Measurements from ENCODE around the gene MDK.

MDK gene

DNA sequence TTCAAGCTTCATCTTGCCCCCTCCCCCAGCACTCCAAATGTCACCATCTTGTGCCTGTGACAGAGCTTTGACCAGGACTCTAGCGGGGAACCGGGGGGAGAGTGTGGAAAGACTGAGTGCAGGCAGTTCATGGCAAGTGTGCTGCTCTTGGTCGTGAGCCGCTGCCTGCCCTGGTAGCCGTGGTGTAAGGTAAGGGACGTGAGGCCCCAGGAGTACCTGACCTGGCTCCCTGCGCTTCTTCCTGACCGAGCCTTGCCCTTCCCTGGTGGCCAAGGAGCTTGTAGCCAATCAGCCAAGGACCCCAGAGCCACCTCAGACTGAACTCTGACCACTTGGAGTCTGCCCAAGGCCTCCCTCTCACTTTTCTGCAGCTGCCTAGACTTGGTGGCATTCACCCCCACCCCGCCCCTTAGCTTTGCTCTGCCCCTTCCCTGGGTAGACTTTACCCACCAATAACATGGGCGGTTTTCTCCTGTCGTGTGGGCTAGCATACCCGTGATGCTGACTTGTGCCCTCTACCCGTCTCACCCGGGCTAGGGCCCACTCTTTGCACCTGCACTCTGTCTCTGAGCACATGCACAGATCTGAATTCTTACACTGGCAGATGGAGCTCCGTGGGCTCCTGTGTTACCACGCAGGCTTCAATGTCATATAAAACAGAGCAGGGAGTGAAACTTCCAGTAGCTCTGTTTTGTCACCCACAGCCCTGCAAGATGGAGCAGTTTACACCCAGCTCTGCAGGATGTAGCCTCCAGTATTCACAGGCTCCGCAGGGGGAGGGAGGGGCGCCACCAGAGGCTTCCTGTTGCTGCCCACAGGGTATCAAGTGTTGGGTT, 32.7 kb upstream of the MDK start:
- DNase-seq, result no peak

DNA sequence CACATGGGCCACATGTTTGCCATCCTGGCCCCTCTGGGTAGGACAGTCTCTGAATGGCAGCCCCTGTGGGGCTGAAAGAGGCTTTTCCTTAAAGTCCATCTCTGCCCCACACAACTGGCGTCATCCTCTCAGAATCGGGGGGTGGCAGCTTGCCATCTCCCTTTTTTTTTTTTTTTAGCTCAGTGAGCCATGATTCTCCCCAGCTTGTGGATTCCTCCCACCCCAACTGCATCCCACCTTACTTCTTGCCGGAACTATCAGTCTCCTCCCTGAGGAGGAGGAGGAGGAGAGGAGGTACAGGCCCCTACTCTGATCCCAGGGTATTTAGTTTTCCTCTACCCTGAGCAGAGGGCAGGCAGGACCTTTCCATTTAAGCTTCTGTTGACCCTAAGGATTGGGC, 30.8 kb upstream of the MDK start:
- DNase-seq, result no peak

DNA sequence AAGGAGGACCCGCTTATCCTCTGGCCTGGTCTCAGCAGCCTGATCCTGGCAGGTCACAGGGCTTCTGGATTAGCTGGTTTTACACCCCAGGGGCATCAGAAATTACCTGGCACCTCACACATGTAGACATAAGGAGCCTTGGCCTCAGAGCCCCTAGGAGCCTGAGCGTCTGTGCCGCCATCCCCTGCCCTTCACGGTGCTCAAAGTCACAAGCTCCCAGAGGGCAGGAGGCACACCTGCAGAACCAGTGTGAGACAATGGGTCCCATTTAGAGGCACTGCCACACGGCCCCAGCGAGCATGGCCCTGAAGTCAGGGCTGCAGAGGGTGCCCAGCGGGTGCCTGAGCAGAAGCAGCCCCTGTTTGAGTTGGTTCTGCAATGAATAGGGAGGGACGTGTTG, 30.3 kb upstream of the MDK start:
- DNase-seq, result no peak

DNA sequence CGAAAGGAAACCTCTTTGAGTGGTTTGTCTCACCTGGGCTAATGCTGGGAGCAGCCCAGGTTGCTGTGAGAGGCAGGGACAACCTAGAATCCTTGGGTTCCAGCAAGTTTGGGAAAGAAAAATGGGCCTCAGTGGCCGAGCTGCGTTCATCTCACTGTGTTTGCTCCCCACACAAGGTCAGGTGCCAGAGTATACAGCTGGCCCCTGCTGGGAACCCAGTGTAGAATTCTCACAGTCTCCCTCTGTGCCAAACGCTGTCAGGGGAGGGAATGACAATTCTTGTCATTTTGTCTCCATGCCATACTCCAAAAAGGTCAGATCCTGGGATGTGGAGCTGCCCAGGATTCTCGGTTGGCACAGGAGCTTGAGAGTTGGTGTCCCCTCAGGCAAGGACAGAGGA, 29.9 kb upstream of the MDK start:
- no peak for DNase-seq

DNA sequence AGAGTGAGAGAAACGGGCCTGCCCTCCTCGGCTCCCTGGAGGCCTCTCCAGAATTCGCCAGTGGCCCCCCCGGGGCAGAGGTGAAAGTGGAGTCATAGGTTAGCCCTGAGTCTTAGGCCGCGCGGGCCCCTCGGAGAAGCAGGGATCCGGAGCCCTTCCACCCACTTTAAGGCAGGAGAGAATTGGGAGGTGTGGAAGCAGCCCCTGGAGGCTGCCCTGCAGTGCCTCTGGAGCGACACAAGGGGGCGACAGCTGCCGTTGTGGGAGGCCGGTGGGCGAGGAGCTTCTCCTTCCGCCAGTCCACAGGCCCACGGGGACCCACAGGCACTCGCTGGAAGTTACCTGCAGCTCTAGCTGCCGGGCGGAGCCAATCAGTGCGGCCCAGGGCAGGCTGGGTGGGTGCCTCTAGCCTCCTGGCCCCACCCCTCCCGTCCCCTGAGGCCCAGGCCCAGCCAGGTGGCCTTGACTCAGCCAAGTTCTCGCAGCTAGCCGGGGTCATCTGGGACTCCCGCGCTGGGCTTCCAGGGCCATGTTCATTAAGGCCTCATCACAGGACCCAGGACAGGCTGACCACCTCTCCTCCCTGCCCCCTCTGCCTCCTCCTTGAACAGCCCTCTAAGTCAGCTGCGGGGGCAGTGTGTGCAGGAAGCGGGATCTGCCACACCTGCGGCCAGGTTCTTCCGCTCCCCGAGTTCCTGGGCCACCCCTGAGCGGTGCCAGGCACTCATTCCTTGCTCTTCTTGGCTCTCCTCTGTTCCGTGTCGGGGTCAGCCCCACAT, 29.2 kb upstream of the MDK start:
- DNase-seq, result peak; percentile 71 to 82

DNA sequence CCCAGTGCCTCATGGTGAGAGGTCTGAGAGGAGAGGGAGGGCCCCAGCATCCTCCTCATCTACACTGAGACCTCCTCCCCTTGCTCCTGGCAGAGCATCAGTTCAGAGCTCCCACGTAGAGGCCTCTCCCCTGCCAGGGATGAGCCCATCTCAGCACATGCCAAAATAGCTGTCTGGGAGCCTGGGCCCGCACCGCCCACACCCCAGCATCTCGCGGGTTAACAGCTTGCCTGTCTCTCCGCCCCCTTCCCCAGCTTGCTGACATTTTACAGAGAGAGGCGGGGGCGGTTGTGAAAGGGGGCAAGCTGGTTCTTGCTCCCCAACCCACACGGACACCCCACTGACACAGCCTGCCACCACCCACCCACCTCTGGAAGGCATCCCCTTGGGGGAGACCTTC, 27.8 kb upstream of the MDK start:
- DNase-seq, result no peak

DNA sequence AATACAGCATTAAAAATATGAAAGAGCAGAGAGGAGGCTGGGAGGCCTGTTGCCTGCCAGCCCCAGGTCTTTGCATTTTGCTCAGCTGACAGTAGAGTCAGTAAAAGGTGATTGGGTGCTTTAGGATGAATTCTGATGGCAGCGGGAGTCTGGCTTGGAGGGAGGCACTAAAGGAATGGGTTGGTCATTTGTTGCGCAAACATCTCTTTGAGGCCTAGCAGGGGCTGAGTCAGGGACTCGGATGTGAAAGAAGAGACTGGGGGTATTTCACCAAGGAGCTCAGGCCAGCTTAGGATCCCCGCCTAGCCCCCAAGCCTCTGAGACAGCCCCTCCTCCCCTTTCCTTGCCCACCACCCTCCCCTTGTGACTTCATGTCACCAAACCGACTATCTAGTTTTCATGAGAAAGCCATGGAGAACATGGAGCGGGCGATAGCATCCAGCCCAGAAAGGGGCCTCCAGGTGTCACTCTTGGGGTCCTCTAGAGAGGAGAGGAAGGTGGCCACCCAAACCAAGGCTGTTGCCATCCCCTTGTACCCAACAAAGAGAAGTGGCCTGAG, 24.5 kb upstream of the MDK start:
- no peak for DNase-seq

DNA sequence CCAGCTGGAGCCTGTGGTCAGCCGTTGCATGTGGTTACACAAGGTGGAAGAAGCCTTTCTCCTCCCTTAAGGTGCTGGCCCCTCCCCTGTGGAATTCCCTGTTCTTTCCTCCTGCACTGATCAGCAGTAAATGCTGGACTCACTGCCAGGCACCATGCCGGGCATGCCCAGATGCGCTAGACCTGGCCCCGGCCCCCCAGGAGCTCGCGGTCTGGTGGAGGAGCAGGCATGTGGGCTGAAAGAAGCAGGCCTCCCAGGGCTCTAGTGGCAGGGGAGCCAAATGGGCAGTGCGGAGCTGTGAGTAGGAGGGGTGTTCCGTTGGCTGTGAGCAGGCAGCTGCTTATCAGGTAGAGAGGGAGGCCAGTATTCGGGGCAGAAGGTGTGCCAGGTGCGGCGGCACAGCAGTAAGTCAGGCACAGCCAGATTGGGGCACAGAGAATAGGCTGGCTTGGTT, 24.0 kb upstream of the MDK start:
- no peak for DNase-seq

DNA sequence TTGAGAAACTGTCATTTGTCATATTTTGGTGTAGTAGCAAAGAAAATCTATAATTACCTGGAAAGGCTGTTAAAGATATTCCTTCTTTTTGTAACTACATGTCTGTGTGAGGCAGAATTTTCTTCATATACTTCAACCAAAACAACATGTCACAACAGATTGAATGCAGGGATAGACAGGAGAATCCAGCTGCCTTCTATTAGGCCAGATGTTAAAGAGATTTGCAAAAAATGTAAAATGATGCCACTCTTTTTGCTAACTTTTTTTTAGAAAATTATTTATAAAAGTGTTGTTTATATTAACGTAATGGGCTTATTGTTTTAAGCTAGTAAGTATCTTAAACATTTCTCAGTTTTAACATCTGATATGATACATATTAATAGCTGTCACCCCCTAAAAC, 21.5 kb upstream of the MDK start:
- DNase-seq, result no peak

DNA sequence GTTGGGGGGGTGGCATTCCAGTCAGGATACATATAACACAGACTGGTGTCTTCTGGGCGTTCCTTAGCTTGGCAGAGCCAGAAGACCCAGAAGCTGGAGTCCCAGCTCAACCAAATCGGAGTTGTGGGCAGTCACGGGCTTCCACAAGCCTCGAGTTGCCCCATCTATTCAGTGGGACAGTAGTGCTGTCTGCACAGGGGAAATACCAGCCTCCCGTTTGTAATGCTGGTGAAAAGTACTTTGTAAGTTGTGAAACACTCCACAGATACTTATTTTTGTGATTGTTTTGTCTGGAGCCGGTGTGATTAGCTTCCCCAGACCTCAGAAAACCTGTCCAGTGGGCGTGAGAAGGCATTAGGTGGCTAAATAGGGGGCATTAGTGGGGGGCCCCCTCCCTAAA, 20.6 kb upstream of the MDK start:
- DNase-seq, result no peak

DNA sequence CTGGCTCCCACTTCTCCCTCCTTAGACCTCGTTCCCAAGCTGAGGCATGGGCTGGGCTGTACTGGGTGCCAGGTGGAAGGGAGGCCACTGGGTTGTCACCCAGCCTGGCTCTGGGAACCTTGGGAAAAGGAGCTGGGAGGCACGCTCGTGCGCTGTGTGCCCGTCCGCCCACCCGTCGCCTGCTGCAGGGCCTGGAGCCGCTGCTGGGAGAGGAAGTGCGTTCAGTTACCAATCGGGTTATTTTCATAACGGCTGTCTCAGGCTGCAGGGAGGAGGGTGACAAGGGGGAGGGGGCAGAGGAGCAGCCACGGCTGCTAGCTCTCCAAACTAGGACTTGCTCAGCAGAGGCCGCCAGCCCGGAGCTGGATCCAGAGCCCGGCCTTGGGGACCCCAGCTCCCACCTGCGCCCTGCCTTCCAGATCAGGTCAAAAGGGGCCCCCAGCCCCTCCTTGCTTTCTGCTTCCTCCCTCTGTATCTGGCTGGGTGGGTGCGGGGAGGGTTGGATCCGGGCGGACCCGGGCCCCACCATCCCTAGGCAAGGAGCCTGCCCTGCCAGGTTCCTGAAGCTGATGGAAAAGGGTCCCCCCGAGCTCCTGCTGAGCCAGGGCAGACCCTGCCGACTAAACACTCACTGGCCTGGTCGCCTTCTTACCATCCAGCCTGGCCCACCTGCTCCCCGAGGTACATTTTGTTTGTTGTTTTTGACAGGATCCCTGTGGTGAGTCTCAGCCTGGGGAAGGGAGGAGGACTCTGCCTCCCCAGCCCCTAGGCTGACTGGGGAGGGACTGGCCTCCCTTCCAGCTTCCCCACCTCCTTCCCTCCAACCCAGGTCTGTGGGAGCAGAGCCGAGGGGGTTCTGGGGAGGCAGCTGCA, 19.9 kb upstream of the MDK start:
- peak in 1 of 2 donors; percentile 54 for DNase-seq

DNA sequence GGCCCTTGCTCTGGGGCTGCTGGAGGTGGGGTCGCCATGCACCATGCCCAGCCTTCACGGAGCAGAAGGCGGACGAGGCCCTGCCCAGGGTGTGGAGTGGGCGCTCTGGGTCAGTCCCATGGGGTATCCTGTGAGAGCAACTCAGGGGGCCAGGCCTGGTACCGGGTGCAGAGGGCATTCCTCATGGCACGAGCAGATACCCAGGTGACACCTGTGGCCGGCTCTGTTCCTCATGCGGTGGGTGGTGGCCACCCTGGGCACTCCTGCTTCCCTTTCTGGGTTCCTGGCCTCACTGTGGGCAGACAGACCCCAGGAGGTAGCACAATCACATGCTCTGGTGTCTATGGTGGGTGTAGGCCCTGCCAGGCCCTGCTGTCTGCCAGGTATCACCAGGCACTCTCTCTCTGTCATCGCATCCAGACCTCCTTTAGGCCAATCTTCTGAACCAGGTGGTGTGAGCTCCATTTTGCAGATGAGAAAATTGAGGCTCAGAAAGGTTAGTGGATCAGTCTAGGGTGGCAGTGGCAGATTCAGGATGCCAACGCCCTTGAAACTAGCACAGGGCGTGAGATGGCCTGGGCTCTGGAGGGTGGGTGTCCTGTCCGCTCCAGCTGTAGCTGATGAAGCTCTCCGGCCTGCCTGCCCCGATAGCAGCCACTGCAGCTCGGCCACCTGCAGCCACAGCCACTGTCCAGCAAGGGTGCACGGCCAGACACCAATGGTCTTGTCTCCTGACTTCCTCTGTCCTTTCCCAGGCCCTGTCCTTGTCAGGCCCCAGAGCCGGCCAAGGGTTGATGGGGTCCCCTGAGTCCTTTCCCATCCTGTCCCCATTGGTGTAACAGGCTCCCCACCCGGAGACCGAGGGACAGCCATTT, 19.1 kb upstream of the MDK start:
- DNase-seq, result no peak

DNA sequence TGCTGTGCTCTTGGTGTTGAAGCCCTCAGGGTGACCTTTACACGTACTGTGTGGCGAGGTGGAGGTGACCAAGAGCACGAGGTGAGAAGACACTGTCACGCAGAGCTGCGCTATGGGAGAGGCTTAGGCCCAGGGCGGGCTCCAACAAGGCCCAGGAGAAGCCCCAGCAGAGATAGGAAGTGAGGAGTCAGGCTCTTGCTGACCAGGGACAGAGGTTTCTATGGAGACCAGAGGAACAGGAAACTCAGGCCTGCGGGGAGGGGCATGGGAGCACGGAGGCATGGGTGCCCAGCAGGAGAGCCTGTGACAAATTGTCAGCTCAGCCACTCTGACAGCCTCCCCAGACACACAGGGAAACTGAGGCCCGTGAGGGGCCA, 18.4 kb upstream of the MDK start:
- DNase-seq, result no peak

DNA sequence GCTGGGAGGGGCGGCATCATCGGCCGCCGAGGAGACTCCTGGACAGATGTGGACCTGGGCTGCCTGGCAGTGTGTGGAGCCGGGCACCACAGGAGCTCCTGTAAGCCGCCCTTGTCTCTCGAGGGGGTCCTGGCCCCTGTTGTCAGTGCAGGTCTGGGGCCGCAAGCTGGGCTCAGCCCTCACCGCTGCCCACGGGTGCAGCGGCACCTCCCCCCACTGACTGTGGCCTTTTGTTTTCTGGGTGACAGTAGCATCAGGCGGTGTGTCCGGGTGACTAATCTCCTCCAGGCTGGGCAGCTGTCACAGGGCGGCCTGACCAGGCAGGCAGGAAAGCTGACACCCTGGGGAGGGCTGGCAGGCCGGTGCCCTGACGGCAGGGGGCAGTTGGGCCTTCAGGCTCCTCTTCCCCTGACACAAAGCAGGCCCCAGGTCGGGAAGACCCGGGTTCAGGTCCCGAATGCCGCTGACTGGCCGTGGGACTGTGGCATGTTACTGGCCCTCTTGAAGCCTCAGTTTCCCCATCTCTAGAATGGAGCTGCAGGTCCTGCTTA, 17.9 kb upstream of the MDK start:
- DNase-seq, result no peak

DNA sequence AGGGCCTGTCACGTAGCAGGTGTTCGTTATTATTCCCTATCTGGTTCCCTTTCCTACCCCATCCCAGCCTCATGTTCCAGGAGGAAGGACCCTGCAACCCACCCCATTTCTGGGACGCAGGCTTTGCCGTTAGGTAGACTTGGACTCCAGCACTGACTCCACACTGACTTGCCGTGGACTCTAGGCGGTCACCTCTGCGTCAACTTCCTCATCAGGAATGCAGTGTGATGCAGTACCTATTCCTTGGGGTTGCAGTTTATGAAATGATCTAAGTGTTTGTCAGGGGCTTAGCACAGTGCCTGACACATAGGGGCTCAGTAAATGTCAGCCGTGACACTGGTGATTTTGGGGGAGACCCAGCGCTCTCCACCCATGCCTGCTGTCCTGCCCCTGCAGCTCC, 17.4 kb upstream of the MDK start:
- no peak for DNase-seq

DNA sequence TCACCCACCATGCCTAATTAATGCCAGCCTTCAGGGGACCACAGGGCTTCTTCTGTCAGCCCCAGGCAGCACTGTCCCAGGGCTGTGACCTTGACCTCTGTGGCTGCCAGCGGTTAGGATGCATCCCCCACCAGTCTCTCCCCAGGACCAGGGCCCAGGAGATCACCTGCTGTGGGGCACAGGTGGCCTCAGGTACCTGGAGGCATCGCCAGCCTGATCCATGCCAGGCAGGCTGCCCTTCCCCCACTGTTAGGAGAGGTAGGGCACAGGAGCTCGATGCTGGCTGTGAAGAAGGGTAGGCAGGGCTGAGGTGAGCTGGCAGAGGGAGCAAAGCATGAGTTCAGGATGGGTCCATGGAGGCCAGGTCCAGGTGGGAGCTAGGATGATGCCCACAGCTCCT, 16.7 kb upstream of the MDK start:
- DNase-seq, result no peak

DNA sequence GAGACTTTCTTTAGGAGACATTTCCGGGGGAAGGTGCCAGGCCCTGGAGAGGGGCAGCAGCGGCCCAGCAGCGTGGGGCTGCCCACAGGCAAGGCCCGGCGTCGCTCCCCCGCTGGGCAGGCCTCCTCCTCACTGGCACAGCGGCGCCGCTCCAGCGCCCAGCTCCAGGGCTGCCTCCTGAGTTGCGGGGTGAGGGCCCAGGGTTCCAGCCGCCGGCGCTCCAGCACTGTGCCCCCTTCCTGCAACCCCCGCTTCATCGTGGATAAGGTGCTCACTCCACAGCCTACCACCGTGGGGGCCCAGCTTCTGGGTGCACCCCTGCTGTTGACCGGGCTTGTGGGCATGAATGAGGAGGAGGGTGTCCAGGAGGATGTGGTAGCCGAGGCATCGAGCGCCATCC, 15.2 kb upstream of the MDK start:
- no peak for DNase-seq

DNA sequence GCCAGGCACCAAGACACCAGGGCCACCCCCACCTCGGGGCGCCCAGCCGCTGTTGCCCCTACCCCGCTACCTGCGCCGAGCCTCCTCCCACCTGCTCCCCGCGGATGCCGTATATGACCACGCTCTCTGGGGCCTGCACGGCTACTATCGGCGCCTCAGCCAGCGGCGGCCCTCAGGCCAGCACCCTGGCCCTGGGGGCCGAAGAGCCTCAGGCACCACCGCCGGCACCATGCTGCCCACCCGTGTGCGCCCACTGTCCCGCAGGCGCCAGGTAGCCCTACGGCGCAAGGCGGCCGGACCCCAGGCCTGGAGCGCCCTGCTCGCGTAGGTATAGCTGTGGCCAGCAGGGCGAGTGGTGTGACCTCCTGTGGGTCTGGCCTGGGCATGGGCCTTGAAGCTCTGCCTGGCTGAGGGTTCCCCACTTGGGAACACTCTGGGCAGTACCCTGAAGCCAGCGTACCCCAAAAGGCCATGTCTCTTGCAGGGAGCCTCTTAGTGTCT, 14.8 kb upstream of the MDK start:
- DNase-seq, result no peak

DNA sequence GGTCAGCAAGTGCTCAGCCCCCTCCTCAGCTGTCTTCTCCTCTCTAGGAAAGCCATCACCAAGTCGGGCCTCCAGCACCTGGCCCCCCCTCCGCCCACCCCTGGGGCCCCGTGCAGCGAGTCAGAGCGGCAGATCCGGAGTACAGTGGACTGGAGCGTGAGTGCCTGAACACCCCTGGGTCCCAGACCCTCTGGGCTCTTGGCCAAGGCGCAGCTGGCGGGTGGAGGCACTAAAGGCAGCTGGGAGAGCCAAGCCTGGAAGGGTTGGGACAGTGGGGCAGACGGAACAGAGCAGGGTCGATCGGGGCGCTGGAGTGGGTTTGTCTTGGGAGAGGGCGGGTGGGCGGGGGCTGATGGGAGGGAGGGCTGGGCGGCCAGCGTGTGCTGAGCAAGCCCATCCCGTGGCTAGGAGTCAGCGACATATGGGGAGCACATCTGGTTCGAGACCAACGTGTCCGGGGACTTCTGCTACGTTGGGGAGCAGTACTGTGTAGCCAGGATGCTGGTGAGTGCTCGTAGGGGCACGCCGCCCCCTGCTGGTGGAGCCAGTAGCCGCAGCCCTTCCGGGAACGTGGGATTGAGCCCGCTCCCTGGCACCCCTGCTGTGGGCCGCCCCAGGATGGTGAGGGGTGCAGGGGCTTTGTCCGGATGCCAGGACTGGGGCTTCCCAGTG, 14.1 kb upstream of the MDK start:
- DNase-seq, result peak; percentile 66 to 74

DNA sequence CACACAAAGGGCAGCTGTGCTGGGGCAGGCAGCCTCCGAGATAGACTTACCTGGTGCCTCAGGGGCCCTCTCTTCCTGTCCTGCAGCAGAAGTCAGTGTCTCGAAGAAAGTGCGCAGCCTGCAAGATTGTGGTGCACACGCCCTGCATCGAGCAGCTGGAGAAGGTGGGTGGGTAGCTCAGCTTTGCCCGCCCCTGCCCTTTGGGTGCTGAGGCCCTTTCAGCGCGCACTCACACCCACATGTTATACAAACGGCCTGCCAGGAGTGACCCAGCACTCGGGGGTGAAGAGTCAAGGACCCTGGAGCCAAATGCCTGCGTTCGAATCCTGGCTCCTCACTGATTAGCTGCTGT, 13.6 kb upstream of the MDK start:
- no peak for DNase-seq
